Bronchial epithelial cell (primary cell): ENCODE data around the gene KCND1. TPM values are rescaled to one million over a fixed set of nuclear protein-coding genes. Genes with fewer than 3 reads are reported as not detected.

Source experiments
- DNase-seq: peaks from one replicate; pipeline ENCODE4 v3.0.0-alpha.2; 2010; ENCODE audit warnings: low read depth
- FAIRE-seq: peaks from 2 replicates; lab custom pipeline; 2011; peaks lifted over from hg19 to GRCh38; lab: Jason Lieb, UNC
- H3K27me3 ChIP-seq: 2 replicates; pipeline ENCODE4 v1.5.1; 2011; ENCODE audit warnings: low read length; ENCODE audit not compliant: control insufficient read depth, insufficient read depth
- H3K36me3 ChIP-seq: 2 replicates; pipeline ENCODE4 v1.5.1; 2011; ENCODE audit warnings: low read length; ENCODE audit not compliant: control insufficient read depth, insufficient read depth
- H3K4me3 ChIP-seq: 2 replicates; pipeline ENCODE4 v1.5.1; 2011; ENCODE audit warnings: mild to moderate bottlenecking, low read depth, low read length, control low read depth
- CTCF ChIP-seq: IDR thresholded peaks from 2 replicates; pipeline ENCODE4 v1.5.1; 2011; ENCODE audit warnings: mild to moderate bottlenecking, moderate library complexity, low read length, control low read depth, inconsistent platforms; ENCODE audit not compliant: insufficient read depth, severe bottlenecking
- total RNA-seq: library from RNA; depleted of rRNA; stranded (reverse); fragments of >200 nt; gene quantifications from 2 replicates; pipeline ENCODE4 v1.2.1, GENCODE V29; 2014

The KCND1 gene
- total RNA-seq, 1 donor from 2014 or later = 0.26 TPM

- DNase-seq (peak; percentile 35), FAIRE-seq (no peak)
- peak; percentile 62 for TF ChIP-seq CTCF
- no peak overlapping the region for H3K4me3 ChIP-seq
- no peaks in the 10 kb centered on the region for H3K36me3 ChIP-seq
- H3K27me3 ChIP-seq = no peaks in the 10 kb centered on the region
Observed at GRCh38 chrX:48972220-48973164, 848 bp upstream of the KCND1 start.

- FAIRE-seq (no peak), DNase-seq (no peak)
- Histone ChIP-seq H3K4me3 (no peak overlapping the region), H3K36me3 (no peaks in the 10 kb centered on the region), H3K27me3 (no peaks in the 10 kb centered on the region)
- TF ChIP-seq CTCF = no peak
Observed at GRCh38 chrX:48969471-48969870, 2.2 kb downstream of the KCND1 start.

- Histone ChIP-seq H3K4me3 (no peak overlapping the region), H3K36me3 (no peaks in the 10 kb centered on the region), H3K27me3 (no peaks in the 10 kb centered on the region)
- FAIRE-seq = no peak
- no peak for TF ChIP-seq CTCF
- DNase-seq = no peak
Observed at GRCh38 chrX:48968377-48968776, 3.3 kb downstream of the KCND1 start.

GRCh38 chrX:48966796-48967579 is 4.7 kb downstream of the KCND1 start:
- Histone ChIP-seq H3K4me3 (no peak overlapping the region), H3K36me3 (no peaks in the 10 kb centered on the region), H3K27me3 (no peaks in the 10 kb centered on the region)
- no peak for DNase-seq
- TF ChIP-seq CTCF = no peak
- no peak for FAIRE-seq

GRCh38 chrX:48965959-48966358 is 5.7 kb downstream of the KCND1 start:
- FAIRE-seq (no peak), DNase-seq (no peak)
- Histone ChIP-seq H3K36me3 (no peaks in the 10 kb centered on the region), H3K27me3 (no peaks in the 10 kb centered on the region), H3K4me3 (no peak overlapping the region)
- no peak for TF ChIP-seq CTCF
